ENCODE data around the gene HIVEP1.

- TF ChIP-seq POLR2A (IDR thresholded peaks at IDR 0.05) (no peak), POLR2AphosphoS5 (IDR thresholded peaks at IDR 0.05) (no peak), EP300 (IDR thresholded peaks at IDR 0.05) (no peak)
- TF ChIP-seq, protein P1, sequence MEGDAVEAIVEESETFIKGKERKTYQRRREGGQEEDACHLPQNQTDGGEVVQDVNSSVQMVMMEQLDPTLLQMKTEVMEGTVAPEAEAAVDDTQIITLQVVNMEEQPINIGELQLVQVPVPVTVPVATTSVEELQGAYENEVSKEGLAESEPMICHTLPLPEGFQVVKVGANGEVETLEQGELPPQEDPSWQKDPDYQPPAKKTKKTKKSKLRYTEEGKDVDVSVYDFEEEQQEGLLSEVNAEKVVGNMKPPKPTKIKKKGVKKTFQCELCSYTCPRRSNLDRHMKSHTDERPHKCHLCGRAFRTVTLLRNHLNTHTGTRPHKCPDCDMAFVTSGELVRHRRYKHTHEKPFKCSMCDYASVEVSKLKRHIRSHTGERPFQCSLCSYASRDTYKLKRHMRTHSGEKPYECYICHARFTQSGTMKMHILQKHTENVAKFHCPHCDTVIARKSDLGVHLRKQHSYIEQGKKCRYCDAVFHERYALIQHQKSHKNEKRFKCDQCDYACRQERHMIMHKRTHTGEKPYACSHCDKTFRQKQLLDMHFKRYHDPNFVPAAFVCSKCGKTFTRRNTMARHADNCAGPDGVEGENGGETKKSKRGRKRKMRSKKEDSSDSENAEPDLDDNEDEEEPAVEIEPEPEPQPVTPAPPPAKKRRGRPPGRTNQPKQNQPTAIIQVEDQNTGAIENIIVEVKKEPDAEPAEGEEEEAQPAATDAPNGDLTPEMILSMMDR (IDR thresholded peaks at IDR 0.05): no peak
These were observed 122.9 kb downstream of the HIVEP1 start for GRCh38 chr6:12134991-12135390.

Measured in upper lobe of left lung (tissue), 4 donors.